Right lobe of liver (tissue), 4 donors: ENCODE data around the gene DIRAS2.

ENCODE experiments used
- CTCF ChIP-seq, 4 donors: fragments of 200-600 bp in 3 of 4; fragments of 450-650 bp in 1 of 4; IDR thresholded peaks; one replicate each; pipeline versions ENCODE4 v1.5.1 to v1.8.0; 2016 to 2022; ENCODE audit warnings: antibody characterized with exemption in 4 of 4, mild to moderate bottlenecking in 2 of 4
- POLR2A ChIP-seq: fragments of 450-650 bp; IDR thresholded peaks from one replicate; pipeline ENCODE4 v1.6.1; 2017; ENCODE audit warnings: antibody characterized with exemption, mild to moderate bottlenecking
- donor health status: DM: no; HTN: no; CAD: no.
- donor health status: DM: no; HTN: no; CAD: no.
- donor health status: DM: no; HTN: yes; CAD: no.

- peak; percentile 55 to 75 (median 62) for TF ChIP-seq CTCF (IDR thresholded peaks at IDR 0.05)
- TF ChIP-seq POLR2A = peak; percentile 68
Measured at GRCh38 chr9:90642570-90643539, at the start of gene DIRAS2.
